Measurements from ENCODE around the gene AFAP1.

The AFAP1 gene

GRCh38 chr4:7786517-7786916 is 153.1 kb downstream of the AFAP1 start:
- Histone ChIP-seq H3K27ac (no peak overlapping the region), H3K4me3 (no peak overlapping the region)
- DNase-seq (ENCODE audit: low spot score): no peak
- TF ChIP-seq, protein P1, sequence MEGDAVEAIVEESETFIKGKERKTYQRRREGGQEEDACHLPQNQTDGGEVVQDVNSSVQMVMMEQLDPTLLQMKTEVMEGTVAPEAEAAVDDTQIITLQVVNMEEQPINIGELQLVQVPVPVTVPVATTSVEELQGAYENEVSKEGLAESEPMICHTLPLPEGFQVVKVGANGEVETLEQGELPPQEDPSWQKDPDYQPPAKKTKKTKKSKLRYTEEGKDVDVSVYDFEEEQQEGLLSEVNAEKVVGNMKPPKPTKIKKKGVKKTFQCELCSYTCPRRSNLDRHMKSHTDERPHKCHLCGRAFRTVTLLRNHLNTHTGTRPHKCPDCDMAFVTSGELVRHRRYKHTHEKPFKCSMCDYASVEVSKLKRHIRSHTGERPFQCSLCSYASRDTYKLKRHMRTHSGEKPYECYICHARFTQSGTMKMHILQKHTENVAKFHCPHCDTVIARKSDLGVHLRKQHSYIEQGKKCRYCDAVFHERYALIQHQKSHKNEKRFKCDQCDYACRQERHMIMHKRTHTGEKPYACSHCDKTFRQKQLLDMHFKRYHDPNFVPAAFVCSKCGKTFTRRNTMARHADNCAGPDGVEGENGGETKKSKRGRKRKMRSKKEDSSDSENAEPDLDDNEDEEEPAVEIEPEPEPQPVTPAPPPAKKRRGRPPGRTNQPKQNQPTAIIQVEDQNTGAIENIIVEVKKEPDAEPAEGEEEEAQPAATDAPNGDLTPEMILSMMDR (IDR thresholded peaks at IDR 0.05): no peak

DNA sequence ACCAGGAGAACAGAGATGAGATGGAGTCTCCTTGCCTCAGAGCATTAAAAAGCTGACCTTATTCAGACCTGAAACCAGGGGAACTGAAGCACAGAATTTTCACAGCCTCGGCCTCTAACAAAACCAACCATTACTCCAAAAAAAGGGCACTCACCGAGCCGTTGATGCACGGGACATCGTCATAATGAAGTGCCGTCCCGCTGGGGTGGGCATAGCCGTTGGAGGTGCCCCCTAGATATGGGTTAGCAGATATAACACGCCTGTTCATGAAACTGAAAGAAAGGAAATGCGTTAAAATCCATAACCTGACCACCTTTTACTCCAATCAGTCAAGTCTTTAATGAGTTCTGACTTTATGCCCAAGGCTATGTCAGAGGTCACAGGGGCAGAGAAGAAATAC is 153.6 kb downstream of the AFAP1 start:
- no peak for DNase-seq (ENCODE audit: low spot score)
- TF ChIP-seq, protein P1 (IDR thresholded peaks at IDR 0.05): no peak

DNA sequence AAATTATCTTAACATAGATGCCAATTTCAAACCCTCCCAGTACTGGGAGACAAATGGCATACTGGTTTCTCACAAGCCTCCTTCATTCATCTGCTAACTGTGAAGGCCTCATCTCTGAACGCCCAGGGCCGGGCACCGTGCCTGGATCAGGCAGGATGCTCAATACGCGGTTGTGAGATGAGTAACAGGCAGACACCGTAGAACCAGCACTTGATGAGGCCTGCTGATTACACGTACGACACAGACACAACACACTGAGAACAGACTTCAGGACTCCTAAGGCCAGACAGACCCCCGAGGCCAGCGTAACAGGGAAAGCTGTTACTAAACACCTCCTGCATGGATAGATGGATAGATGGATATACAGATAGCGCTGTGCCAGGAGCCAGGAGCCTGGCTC is 154.6 kb downstream of the AFAP1 start:
- no peak overlapping the region for H3K27ac ChIP-seq
- TF ChIP-seq, protein P1 (IDR thresholded peaks at IDR 0.05): no peak
- H3K4me3 ChIP-seq: no peak overlapping the region
- no peak for DNase-seq (ENCODE audit: low spot score)

More for the DNA sequence above, 153.6 kb downstream of the AFAP1 start:
- no peak overlapping the region for H3K4me3 ChIP-seq
- H3K27ac ChIP-seq: no peak overlapping the region

DNA sequence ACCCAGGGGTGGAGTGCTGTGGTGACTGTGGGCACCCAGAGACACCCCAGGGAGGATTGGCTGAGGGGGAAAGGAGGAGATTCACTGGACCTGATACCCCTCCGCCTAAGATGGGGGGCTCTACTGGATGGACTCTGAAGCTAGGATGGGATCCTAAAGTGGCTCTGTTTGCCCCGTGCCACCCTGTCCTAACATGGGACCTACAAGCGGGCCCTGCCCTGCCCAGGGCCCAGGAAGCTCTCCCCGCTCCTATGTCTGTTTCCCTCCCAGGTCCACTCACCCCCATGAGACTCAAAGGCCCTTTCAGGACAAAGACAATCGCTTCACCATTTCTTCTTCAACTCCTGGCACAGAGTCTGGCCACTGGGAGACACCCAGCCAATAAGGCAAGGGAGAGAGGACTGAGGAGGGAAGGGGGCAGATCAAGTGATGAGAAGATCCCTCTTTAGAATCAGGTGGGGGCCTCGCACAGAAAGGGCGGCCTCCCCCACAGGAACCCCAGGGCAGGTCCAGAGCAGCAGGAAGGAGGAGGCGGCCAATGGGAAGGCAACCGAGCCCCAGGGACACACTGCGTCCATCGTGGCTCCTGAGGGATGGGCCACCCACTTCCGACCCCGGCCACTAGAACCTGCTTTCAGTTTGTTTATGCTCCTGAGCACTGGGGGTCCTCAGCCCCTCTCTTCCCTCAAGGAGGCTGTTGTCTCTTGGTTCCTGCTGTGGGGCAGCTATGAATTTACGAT is 155.4 kb downstream of the AFAP1 start:
- Histone ChIP-seq H3K27ac (peak overlapping the region in 1 of 2 donors; percentile 85), H3K4me3 (no peak overlapping the region)
- no peak for DNase-seq (ENCODE audit: low spot score)
- TF ChIP-seq, protein P1 (IDR thresholded peaks at IDR 0.05): no peak

GRCh38 chr4:7783541-7783940 is 156.1 kb downstream of the AFAP1 start:
- Histone ChIP-seq H3K4me3 (no peak overlapping the region), H3K27ac (peak overlapping the region; percentile 60 to 85)
- TF ChIP-seq, protein P1 (IDR thresholded peaks at IDR 0.05): no peak
- DNase-seq (ENCODE audit: low spot score): no peak

DNA sequence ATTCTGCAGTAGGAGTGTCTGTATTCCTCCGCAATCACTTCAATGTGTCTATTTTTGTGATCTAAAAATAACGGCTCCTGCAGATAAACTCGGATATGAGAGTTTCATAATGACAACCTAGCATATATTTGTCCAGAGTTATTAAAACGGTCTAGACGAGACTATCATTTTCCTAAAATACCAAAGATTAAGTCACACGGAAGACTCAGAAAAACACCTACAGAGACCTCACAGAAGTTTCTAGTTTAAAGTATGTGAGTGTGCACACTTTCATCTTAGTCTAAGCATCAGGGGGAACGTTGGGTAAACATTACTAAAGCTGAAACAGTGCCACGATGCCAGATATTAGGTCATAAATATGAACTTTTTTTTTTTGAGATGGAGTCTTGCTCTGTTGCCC is 156.9 kb downstream of the AFAP1 start:
- no peak for DNase-seq (ENCODE audit: low spot score)
- TF ChIP-seq, protein P1 (IDR thresholded peaks at IDR 0.05): no peak
- Histone ChIP-seq H3K27ac (peak overlapping the region; percentile 60 to 85), H3K4me3 (no peak overlapping the region)

DNA sequence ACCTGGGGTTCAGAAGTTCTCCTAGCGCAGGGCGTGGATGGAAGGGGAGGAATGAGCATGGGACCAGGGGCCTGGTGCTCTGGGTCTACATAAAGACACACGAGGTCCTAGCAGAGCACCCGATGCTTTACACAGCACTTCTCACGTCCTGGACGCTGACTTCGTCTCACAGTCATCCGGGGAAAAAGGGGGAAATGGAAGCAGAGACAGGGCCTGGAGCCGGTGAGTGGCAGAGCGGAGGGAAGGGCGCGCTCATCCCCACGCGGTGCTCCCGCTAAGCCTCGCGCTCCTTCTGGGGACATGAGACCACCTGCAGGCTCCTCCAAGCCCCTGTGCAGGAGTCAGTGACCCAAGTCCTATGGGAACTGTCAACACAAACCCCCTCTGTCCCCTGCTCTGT is 157.7 kb downstream of the AFAP1 start:
- TF ChIP-seq, protein P1 (IDR thresholded peaks at IDR 0.05): no peak
- no peak for DNase-seq (ENCODE audit: low spot score)
- H3K27ac ChIP-seq: peak overlapping the region; percentile 60 to 85
- no peak overlapping the region for H3K4me3 ChIP-seq
